Measurements from ENCODE around the gene ELP4. TPM values are rescaled to one million over a fixed set of nuclear protein-coding genes. Genes with fewer than 3 reads are reported as not detected.

Gene ELP4
- total and polyA plus RNA-seq, 9 of the 15 experiments (the other 6 are each of a cell fraction or from before 2014, with no cell fraction given) = 24.1 to 60.3 (median 38.7) TPM

DNA sequence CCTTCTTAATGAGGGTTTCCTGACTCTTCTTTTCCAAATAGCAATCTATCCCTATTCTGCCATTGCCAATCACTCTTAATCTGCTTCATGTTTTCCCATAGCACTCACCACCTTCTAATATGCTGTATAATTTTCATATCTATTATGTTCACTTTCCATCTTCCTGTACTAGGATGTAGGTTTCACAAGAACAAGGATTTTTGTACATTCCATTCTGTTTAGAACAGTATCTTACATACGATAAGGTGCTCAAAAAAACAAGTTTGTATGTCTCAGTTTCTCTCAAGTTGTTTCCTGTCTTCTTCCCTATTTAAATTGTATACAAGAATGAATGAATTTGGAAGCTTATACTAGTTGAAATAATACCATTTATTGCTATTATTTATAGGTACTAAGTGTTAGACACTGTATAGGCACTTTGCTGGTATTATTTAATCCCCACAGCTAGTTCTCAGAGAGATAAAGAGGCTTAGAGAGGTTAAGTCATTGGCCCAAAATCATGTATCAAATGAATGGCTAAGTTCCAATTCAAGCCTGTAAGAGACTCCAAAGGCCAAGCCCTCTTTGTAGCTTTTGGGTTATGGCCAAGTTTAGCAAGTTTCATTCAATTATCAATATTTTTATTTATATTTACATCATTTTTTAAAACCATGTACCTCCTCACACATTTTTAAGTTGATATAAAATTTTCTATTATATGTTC, 166.9 kb downstream of the ELP4 start (continued):
- TF ChIP-seq, protein P1, sequence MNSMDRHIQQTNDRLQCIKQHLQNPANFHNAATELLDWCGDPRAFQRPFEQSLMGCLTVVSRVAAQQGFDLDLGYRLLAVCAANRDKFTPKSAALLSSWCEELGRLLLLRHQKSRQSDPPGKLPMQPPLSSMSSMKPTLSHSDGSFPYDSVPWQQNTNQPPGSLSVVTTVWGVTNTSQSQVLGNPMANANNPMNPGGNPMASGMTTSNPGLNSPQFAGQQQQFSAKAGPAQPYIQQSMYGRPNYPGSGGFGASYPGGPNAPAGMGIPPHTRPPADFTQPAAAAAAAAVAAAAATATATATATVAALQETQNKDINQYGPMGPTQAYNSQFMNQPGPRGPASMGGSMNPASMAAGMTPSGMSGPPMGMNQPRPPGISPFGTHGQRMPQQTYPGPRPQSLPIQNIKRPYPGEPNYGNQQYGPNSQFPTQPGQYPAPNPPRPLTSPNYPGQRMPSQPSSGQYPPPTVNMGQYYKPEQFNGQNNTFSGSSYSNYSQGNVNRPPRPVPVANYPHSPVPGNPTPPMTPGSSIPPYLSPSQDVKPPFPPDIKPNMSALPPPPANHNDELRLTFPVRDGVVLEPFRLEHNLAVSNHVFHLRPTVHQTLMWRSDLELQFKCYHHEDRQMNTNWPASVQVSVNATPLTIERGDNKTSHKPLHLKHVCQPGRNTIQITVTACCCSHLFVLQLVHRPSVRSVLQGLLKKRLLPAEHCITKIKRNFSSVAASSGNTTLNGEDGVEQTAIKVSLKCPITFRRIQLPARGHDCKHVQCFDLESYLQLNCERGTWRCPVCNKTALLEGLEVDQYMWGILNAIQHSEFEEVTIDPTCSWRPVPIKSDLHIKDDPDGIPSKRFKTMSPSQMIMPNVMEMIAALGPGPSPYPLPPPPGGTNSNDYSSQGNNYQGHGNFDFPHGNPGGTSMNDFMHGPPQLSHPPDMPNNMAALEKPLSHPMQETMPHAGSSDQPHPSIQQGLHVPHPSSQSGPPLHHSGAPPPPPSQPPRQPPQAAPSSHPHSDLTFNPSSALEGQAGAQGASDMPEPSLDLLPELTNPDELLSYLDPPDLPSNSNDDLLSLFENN (IDR thresholded peaks at IDR 0.05; ENCODE audit: low read depth in 2 of 2, low read length in 2 of 2) = no peak
- TF ChIP-seq CCNT2 (IDR thresholded peaks at IDR 0.05; ENCODE audit: borderline replicate concordance, extremely low read depth, insufficient read length, low read depth, low read length) (no peak), SUPT5H (IDR thresholded peaks at IDR 0.05) (no peak), CREB3 (tag; conservative IDR thresholded peaks at IDR 0.05; ENCODE audit: low read depth) (no peak), YBX1 (IDR thresholded peaks at IDR 0.05) (no peak), SMARCA4 (IDR thresholded peaks at IDR 0.05) (no peak)

Measured in K562 (cell line).